ENCODE data around the gene UHRF2. TPM values are rescaled to one million over a fixed set of nuclear protein-coding genes. Genes with fewer than 3 reads are reported as not detected.

Gene UHRF2
- 24.5 and 26.2 TPM in 2 replicates for total RNA-seq

GRCh38 chr9:6412487-6413364 lies at the start of gene UHRF2:
TSS of gene UHRF2 (plus strand) at chr9:6413199. CDS start at chr9:6413491, 292 bp downstream.

Other genes with a start within 250 kb of the UHRF2 start
- 22.5 and 29.1 TPM in 2 replicates for gene IL33, start 197.4 kb upstream of the UHRF2 start, total RNA-seq
- gene TPD52L3, start 84.8 kb upstream of the UHRF2 start, total RNA-seq, result not detected in 2 replicates
- 1.8 and 4.0 TPM in 2 replicates for gene GLDC, start 232.5 kb downstream of the UHRF2 start, total RNA-seq

All from myometrial cell (primary cell).